ENCODE data around the gene COL12A1. TPM values are rescaled to one million over a fixed set of nuclear protein-coding genes. Genes with fewer than 3 reads are reported as not detected.
A peak's percentile ranks its signal among the peaks of the same experiment; 100 is the strongest.

COL12A1 gene
- total and polyA plus RNA-seq, 8 donors, result 1.2 to 19.3 (median 3.5) TPM

DNA sequence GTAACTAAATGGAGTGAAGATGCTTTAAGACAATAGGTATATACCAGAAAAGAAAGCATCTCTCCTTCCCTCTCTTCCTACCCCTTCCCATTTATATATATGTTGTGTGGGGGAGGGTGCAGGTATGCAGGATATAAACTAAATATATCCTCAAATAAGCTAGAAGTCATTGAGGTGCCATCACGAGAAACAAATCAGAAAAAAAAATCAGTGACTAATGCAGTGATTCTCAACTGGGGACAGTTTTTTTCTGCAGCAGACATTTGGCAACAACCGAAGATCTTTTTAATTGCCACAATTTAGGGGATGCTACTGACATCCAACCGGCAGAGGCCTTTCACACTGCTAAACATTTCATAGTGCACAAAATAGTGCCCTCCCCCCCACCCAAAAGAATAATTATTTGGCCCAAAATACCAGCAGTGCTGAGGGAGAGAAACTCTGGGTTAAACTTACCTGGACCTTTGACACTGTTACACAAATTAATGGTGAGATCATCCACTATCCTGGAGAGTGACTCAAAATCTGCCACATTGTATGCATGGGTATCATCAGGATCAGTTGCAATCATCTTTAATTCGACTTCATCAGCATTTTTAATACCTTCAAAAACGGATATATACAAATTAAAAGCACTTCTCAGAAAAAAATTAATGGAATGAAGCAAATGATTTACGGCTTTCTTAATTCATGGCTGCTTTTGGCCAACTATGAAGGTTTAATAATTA lies 55.0 kb downstream of the COL12A1 start:
- no peak for ATAC-seq
- no peaks in the 10 kb centered on the region for H3K9me3 ChIP-seq
- no peak overlapping the region for H3K27ac ChIP-seq
- no peak for DNase-seq
- 74 to 75% methylated on average over 6 of the region's 6 CpGs for WGBS, 2 donors
- H3K27me3 ChIP-seq, result no peaks in the 10 kb centered on the region
- no peak overlapping the region for H3K4me3 ChIP-seq
- TF ChIP-seq, protein P1, sequence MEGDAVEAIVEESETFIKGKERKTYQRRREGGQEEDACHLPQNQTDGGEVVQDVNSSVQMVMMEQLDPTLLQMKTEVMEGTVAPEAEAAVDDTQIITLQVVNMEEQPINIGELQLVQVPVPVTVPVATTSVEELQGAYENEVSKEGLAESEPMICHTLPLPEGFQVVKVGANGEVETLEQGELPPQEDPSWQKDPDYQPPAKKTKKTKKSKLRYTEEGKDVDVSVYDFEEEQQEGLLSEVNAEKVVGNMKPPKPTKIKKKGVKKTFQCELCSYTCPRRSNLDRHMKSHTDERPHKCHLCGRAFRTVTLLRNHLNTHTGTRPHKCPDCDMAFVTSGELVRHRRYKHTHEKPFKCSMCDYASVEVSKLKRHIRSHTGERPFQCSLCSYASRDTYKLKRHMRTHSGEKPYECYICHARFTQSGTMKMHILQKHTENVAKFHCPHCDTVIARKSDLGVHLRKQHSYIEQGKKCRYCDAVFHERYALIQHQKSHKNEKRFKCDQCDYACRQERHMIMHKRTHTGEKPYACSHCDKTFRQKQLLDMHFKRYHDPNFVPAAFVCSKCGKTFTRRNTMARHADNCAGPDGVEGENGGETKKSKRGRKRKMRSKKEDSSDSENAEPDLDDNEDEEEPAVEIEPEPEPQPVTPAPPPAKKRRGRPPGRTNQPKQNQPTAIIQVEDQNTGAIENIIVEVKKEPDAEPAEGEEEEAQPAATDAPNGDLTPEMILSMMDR (IDR thresholded peaks at IDR 0.05), result no peak
- H3K4me1 ChIP-seq, result no peaks in the 10 kb centered on the region
- no peak for FAIRE-seq
- intact Hi-C loops (cut with DNase I), result no loop called here
- H3K36me3 ChIP-seq, result no peaks in the 10 kb centered on the region

DNA sequence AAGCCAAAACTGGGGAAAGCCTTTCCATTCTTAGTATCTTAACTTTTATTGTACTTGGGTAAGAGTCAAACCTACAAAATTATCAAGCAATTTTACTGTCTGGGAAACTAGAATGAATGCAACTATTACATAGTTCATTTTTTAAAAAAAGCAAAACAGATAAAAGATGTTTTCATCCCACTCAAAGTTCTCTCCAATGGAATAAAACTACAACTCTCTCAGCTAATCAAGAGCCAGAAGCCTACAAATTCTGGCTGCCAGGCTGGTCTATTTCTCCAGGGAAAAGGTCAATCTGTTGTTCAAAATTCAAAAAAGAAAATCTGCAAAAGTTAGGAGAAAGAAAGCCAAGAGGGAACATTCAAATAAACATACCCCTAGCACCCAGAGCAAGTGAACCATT lies 56.2 kb downstream of the COL12A1 start:
- DNase-seq (no peak), ATAC-seq (no peak), FAIRE-seq (no peak)
- no peak overlapping the region for H3K27ac ChIP-seq
- no peaks in the 10 kb centered on the region for H3K27me3 ChIP-seq
- H3K4me3 ChIP-seq, result no peak overlapping the region
- H3K9me3 ChIP-seq, result no peaks in the 10 kb centered on the region
- no peaks in the 10 kb centered on the region for H3K36me3 ChIP-seq
- intact Hi-C loops (cut with DNase I), result no loop called here
- TF ChIP-seq, protein P1 (IDR thresholded peaks at IDR 0.05), result no peak
- no peaks in the 10 kb centered on the region for H3K4me1 ChIP-seq

DNA sequence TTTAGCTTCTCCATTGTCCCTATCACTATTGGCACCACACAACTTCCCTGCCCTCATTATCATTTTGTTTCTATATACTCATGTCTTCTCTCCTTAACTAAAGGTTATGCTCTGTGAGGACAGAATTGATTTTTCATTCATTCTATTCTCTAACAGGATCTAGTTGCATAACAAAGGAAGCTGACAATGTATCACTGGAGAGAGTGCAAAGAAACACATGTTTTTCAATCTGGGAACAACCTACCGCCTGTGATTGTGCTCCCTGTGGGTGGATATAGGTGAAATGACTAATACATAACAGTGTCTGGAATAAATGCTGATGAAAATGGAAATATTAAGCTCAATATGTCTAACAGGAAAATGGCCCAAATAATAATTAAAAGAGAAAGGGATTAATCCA lies 56.6 kb downstream of the COL12A1 start:
- no peaks in the 10 kb centered on the region for H3K4me1 ChIP-seq
- WGBS, 2 donors, result 43 to 75% methylated on average over 1 of the region's 1 CpG
- H3K27me3 ChIP-seq, result no peaks in the 10 kb centered on the region
- DNase-seq (no peak), ATAC-seq (peak in 1 of 4 donors; percentile 39), FAIRE-seq (no peak)
- intact Hi-C loops (cut with DNase I), result no loop called here
- H3K4me3 ChIP-seq, result no peak overlapping the region
- H3K9me3 ChIP-seq, result no peaks in the 10 kb centered on the region
- TF ChIP-seq, protein P1 (IDR thresholded peaks at IDR 0.05), result no peak
- no peak overlapping the region for H3K27ac ChIP-seq
- no peaks in the 10 kb centered on the region for H3K36me3 ChIP-seq

- FAIRE-seq (no peak), ATAC-seq (no peak), DNase-seq (no peak)
- Histone ChIP-seq H3K9me3 (no peaks in the 10 kb centered on the region), H3K36me3 (no peaks in the 10 kb centered on the region), H3K27ac (no peak overlapping the region), H3K27me3 (no peaks in the 10 kb centered on the region), H3K4me1 (no peaks in the 10 kb centered on the region), H3K4me3 (no peak overlapping the region)
- intact Hi-C loops (cut with DNase I), result no loop called here
- TF ChIP-seq, protein P1 (IDR thresholded peaks at IDR 0.05), result no peak
- WGBS, 2 donors, result 83 to 90% methylated on average over 2 of the region's 2 CpGs
These were observed 58.3 kb downstream of the COL12A1 start for GRCh38 chr6:75147512-75147911.

DNA sequence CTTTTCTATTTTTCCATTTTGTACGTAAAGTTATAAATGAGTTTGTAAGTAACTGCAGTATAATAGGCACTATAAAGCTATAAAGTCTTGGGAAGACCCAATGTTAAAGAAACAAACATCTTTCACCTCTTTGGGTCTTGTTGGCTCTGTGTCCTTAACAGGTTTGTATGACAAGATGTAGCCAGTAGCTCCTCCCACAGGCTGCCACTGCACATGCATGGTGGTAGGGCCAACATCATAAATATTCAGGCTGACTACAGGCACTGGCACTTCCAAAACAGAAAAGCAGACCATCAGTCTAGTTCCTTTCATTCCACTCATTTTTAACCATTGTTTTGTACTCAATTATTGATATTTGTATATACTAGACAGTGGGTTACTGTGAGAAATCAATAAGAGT lies 59.9 kb downstream of the COL12A1 start:
- Histone ChIP-seq H3K27me3 (no peaks in the 10 kb centered on the region), H3K27ac (no peak overlapping the region), H3K4me1 (no peaks in the 10 kb centered on the region), H3K4me3 (no peak overlapping the region), H3K36me3 (no peaks in the 10 kb centered on the region), H3K9me3 (no peaks in the 10 kb centered on the region)
- ATAC-seq (no peak), DNase-seq (no peak), FAIRE-seq (no peak)
- intact Hi-C loops (cut with DNase I), result no loop called here
- WGBS, 2 donors, result 95 to 100% methylated on average over 1 of the region's 1 CpG
- TF ChIP-seq, protein P1 (IDR thresholded peaks at IDR 0.05), result no peak
